OCI-LY1 (cell line): ENCODE measurements around the gene FAM149A.

Experiments
- H2AFZ ChIP-seq: fragments of 200-600 bp; sonication (generic), shearing (Covaris generic); 2 replicates; pipeline ENCODE4 v1.6.0; 2014; ENCODE audit warnings: antibody characterized with exemption, mild to moderate bottlenecking, low read length
- H3F3A ChIP-seq: fragments of 200-600 bp; sonication (generic), shearing (Covaris generic); 2 replicates; pipeline ENCODE4 v1.6.0; 2014; ENCODE audit warnings: mild to moderate bottlenecking, antibody characterized with exemption, low read length, moderate library complexity; ENCODE audit not compliant: insufficient read depth
- H3K27ac ChIP-seq: fragments of 200-600 bp; sonication (generic); 2 replicates; pipeline ENCODE4 v1.5.1; 2014; ENCODE audit warnings: low read length, mixed run types, mild to moderate bottlenecking, low read depth; ENCODE audit not compliant: poor library complexity, severe bottlenecking
- H3K27me3 ChIP-seq: fragments of 200-600 bp; sonication (generic); 2 replicates; pipeline ENCODE4 v1.6.0; 2014; ENCODE audit warnings: antibody characterized with exemption, mild to moderate bottlenecking, low read length, moderate library complexity; ENCODE audit not compliant: insufficient read depth
- H3K36me3 ChIP-seq: fragments of 200-600 bp; sonication (generic); 2 replicates; pipeline ENCODE4 v1.6.1; 2014; ENCODE audit warnings: mild to moderate bottlenecking, antibody characterized with exemption, low read length, moderate library complexity, mixed read lengths; ENCODE audit not compliant: insufficient read depth
- H3K4me1 ChIP-seq: fragments of 200-600 bp; sonication (generic); 2 replicates; pipeline ENCODE4 v1.5.1; 2014; ENCODE audit warnings: mild to moderate bottlenecking, low read length, moderate library complexity; ENCODE audit not compliant: insufficient read depth, severe bottlenecking
- H3K4me2 ChIP-seq: fragments of 200-600 bp; sonication (generic), shearing (Covaris generic); 2 replicates; pipeline ENCODE4 v1.6.1; 2014; ENCODE audit warnings: low read length
- H3K4me3 ChIP-seq: fragments of 200-600 bp; sonication (generic); 2 replicates; pipeline ENCODE4 v1.5.1; 2014; ENCODE audit warnings: low read length, low read depth, mild to moderate bottlenecking, mixed read lengths; ENCODE audit not compliant: poor library complexity, severe bottlenecking
- H3K79me2 ChIP-seq: fragments of 200-600 bp; shearing (Covaris generic); 2 replicates; pipeline ENCODE4 v1.6.1; 2016; ENCODE audit warnings: mixed run types, low read length, mixed read lengths; ENCODE audit not compliant: insufficient read depth
- H3K9ac ChIP-seq: fragments of 200-600 bp; sonication (generic), shearing (Covaris generic); 2 replicates; pipeline ENCODE4 v1.6.1; 2014; ENCODE audit warnings: mild to moderate bottlenecking, low read length, mixed read lengths
- H3K9me2 ChIP-seq: fragments of 200-600 bp; sonication (generic), shearing (Covaris generic); 2 replicates; pipeline ENCODE4 v1.6.1; 2014; ENCODE audit warnings: low read depth, mild to moderate bottlenecking, low read length, mixed read lengths
- H3K9me3 ChIP-seq: fragments of 200-600 bp; shearing (Covaris generic); 2 replicates; pipeline ENCODE4 v1.6.1; 2014; ENCODE audit warnings: low read length, mixed read lengths
- H4K20me1 ChIP-seq: fragments of 200-600 bp; sonication (generic), shearing (Covaris generic); 2 replicates; pipeline ENCODE4 v1.6.0; 2016; ENCODE audit warnings: mild to moderate bottlenecking, low read length; ENCODE audit not compliant: insufficient read depth
- CTCF ChIP-seq: fragments of 200-600 bp; sonication (generic), shearing (Covaris generic); IDR thresholded peaks from 2 replicates; pipeline ENCODE4 v1.5.1; 2017; ENCODE audit warnings: mild to moderate bottlenecking, antibody characterized with exemption, low read length, moderate library complexity, mixed read lengths
- EZH2 ChIP-seq: fragments of 200-600 bp; sonication (generic), shearing (Covaris generic); IDR thresholded peaks from 2 replicates; pipeline ENCODE4 v1.8.0; 2017; ENCODE audit warnings: borderline replicate concordance, mixed run types, mild to moderate bottlenecking, antibody characterized with exemption, low read length, moderate library complexity, mixed read lengths

Gene FAM149A

DNA sequence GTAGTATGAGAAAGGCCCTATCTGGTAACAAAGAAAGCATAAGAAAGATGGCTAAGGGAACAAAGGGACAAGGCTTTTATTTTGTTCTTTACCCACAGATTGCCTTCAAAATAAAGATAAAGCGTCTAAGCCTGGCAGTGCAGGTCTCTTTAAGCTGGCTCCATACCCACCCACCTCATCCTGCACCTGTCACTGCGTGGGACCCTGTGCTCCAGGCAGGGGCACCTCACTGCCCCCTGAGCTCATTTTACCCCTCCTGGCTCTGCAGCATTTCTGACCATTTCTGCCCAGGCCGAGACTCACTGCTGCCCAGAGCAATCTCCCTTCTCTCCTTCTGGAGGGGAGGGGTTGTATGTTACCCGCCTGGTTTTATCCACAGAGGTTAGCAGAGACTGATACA lies 85.2 kb downstream of the FAM149A start:
- no peak overlapping the region for H3K4me3 ChIP-seq
- H3K9me3 ChIP-seq = no peaks in the 10 kb centered on the region
- no peak overlapping the region; the same call in 1 of the 2 replicates for H3K9ac ChIP-seq
- no peak for TF ChIP-seq EZH2
- no peak for TF ChIP-seq CTCF
- H3K36me3 ChIP-seq = no peaks in the 10 kb centered on the region
- H3K27ac ChIP-seq = no peak overlapping the region
- peaks cover 22% of the 10 kb centered on the region for H3K4me1 ChIP-seq
- no peak overlapping the region for H3K4me2 ChIP-seq
- no peaks in the 10 kb centered on the region for H3K27me3 ChIP-seq
- no peaks in the 10 kb centered on the region for H3K79me2 ChIP-seq
- no peak overlapping the region for H2AFZ ChIP-seq
- H3K9me2 ChIP-seq = no peaks in the 10 kb centered on the region
- no peaks in the 10 kb centered on the region for H4K20me1 ChIP-seq
- no peaks in the 10 kb centered on the region for H3F3A ChIP-seq

- H3K27ac ChIP-seq = no peak overlapping the region
- H3K36me3 ChIP-seq = no peaks in the 10 kb centered on the region
- peak overlapping the region; percentile 79 for H3K9ac ChIP-seq
- H3K27me3 ChIP-seq = no peaks in the 10 kb centered on the region
- no peaks in the 10 kb centered on the region for H4K20me1 ChIP-seq
- peak overlapping the region; percentile 88 for H3K4me3 ChIP-seq
- H3F3A ChIP-seq = no peaks in the 10 kb centered on the region
- H2AFZ ChIP-seq = peak overlapping the region; percentile 68
- TF ChIP-seq CTCF (peak; percentile 18; the same call in 1 of the 2 replicates), EZH2 (no peak)
- H3K9me2 ChIP-seq = no peaks in the 10 kb centered on the region
- no peaks in the 10 kb centered on the region for H3K79me2 ChIP-seq
- H3K4me1 ChIP-seq = peaks cover 22% of the 10 kb centered on the region
- no peaks in the 10 kb centered on the region for H3K9me3 ChIP-seq
- peak overlapping the region; percentile 86 for H3K4me2 ChIP-seq
Observed at GRCh38 chr4:186190581-186191199, 86.2 kb downstream of the FAM149A start.

DNA sequence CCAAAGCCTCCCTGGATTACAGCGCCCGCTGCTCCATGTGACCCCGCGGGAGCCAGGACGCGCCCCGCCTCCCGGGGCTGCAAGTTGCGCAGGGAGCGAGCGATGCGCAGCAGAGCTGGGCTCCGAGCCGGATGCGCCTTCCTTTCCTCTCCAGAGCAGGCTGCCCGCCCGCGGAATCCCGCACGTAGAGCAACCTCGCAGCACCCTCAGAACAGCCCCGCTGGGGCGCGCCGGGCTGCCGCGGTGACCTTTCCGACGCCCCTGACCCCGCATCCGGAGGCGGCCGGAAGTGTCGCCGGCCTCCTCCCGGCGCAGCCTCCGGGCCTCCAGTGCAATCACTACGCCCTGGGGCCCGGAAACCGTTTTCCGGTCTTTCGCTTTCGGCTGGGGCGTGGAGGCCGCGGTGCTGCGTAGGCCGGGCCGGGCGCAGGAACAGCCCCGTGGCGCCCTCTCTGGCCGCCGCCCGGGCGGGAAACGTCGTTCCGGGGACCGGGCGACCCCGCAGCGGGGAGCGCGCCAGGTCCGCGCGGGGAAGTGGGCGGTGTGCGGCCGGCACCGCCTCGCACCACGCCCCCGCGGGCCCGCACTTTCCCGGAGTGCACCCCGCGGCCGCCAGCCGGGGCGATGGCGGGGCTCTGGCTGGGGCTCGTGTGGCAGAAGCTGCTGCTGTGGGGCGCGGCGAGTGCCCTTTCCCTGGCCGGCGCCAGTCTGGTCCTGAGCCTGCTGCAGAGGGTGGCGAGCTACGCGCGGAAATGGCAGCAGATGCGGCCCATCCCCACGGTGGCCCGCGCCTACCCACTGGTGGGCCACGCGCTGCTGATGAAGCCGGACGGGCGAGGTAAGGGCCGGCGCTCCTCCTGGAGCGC lies 86.9 kb downstream of the FAM149A start, which contains the start of gene CYP4V2:
TSS of gene CYP4V2 (plus strand) at position 368 of the 866 bp plus-strand sequence. CDS start at position 625, 257 bp downstream.
- Histone ChIP-seq H3K27ac (no peak within 1 kb of the TSS), H4K20me1 (no peaks in the 10 kb centered on the region), H3K4me2 (peak within 1 kb of the TSS; percentile 86), H3K4me1 (peaks cover 22% of the 10 kb centered on the region), H3K36me3 (no peaks in the 10 kb centered on the region), H2AFZ (peak within 1 kb of the TSS; percentile 89), H3K9me2 (no peaks in the 10 kb centered on the region), H3K27me3 (no peaks in the 10 kb centered on the region), H3F3A (no peaks in the 10 kb centered on the region), H3K9me3 (no peaks in the 10 kb centered on the region), H3K9ac (peak within 1 kb of the TSS; percentile 79), H3K79me2 (no peaks in the 10 kb centered on the region), H3K4me3 (peak within 1 kb of the TSS; percentile 88)
- peak; percentile 34 for TF ChIP-seq CTCF
- TF ChIP-seq EZH2 = no peak
